ENCODE results near the gene ATXN1. TPM values are rescaled to one million over a fixed set of nuclear protein-coding genes. Genes with fewer than 3 reads are reported as not detected.

Gene ATXN1
- total and polyA plus RNA-seq, 3 donors from 2014 or later = 12.8 to 84.1 (median 64.3) TPM

DNA sequence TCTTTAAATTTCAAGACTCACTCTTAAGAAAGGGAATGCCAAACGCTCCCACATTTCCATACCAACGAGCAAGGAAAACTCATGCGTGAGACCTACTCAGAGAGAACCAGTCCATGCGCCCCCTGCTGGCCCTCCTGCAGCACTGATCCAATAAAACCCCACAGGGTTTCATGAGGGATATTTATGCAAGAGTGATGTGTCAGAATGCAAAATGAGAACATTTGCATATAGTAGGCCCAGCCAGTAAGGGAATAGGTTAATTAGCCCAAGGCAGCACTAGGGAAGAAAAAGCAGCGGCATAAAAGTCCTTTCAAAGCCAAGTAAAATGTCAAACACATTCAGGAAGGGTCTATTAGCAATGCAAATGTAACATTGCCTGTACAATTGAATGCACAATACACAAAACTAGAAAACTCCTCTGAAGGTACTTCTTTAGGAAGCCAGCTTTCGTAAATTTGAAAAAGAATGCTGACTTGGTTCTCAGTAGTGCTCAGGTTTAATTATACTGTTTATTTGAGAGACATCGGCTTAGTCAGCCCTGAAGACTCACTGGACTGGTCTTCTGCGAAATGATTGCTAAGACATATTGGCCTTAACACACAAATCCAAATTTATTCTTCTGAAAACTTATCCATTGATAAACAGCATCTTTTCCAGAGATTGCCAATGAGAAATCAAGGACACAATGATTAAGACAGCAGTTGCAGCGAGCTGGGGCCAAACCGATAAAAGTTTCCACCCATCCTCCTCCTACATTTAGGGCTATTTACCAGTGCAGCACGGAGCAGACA is 429.7 kb downstream of the ATXN1 start:
- H3K36me3 ChIP-seq (ENCODE audit: low read depth, missing control alignments) = no peaks in the 10 kb centered on the region
- no peak overlapping the region for H3K27ac ChIP-seq
- H3K4me3 ChIP-seq = no peak overlapping the region
- H3K4me1 ChIP-seq = peaks cover 25% of the 10 kb centered on the region
- WGBS, 2 donors = 22 to 33% methylated on average over 11 of the region's 11 CpGs
- no peak for TF ChIP-seq POLR2A (IDR thresholded peaks at IDR 0.05)
- TF ChIP-seq, protein P1, sequence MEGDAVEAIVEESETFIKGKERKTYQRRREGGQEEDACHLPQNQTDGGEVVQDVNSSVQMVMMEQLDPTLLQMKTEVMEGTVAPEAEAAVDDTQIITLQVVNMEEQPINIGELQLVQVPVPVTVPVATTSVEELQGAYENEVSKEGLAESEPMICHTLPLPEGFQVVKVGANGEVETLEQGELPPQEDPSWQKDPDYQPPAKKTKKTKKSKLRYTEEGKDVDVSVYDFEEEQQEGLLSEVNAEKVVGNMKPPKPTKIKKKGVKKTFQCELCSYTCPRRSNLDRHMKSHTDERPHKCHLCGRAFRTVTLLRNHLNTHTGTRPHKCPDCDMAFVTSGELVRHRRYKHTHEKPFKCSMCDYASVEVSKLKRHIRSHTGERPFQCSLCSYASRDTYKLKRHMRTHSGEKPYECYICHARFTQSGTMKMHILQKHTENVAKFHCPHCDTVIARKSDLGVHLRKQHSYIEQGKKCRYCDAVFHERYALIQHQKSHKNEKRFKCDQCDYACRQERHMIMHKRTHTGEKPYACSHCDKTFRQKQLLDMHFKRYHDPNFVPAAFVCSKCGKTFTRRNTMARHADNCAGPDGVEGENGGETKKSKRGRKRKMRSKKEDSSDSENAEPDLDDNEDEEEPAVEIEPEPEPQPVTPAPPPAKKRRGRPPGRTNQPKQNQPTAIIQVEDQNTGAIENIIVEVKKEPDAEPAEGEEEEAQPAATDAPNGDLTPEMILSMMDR (IDR thresholded peaks at IDR 0.05) = peak; percentile 92 to 96 (median 95)
- no peaks in the 10 kb centered on the region for H3K27me3 ChIP-seq
- intact Hi-C loops (cut with DNase I; ENCODE audit: low total_unique reads) = loop anchor here (10.0 kb wide), 1 partner anchor 73 kb away; no protein-coding TSS in a partner anchor
- no peaks in the 10 kb centered on the region for H3K9me3 ChIP-seq
- DNase-seq = peak; percentile 83

DNA sequence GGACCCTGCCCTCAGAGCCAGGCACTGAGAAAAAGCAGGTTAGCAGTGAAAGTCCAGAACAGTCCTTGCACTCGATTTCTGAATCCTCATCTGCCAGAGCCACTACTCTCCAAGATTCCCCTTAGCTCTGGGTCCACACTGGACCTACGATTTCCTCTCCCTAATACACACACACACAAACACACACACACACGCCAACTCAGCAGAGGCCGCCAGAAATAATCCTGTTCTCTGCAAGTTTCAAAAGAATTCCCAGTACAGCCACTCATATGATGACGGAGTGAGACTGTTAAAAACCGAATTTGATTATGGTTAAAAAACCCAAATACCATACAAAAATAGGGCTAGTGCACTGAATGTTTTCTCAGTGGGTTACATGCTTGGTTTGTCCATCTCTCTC is 432.0 kb downstream of the ATXN1 start:
- Histone ChIP-seq H3K9me3 (no peaks in the 10 kb centered on the region), H3K4me3 (no peak overlapping the region), H3K27ac (no peak overlapping the region), H3K27me3 (no peaks in the 10 kb centered on the region), H3K4me1 (peaks cover 43% of the 10 kb centered on the region), H3K36me3 (ENCODE audit: low read depth, missing control alignments) (no peaks in the 10 kb centered on the region)
- intact Hi-C loops (cut with DNase I; ENCODE audit: low total_unique reads) = no loop called here
- no peak for DNase-seq
- WGBS, 2 donors = 48 to 64% methylated on average over 6 of the region's 6 CpGs
- TF ChIP-seq, protein P1 (IDR thresholded peaks at IDR 0.05) = no peak
- no peak for TF ChIP-seq POLR2A (IDR thresholded peaks at IDR 0.05)

DNA sequence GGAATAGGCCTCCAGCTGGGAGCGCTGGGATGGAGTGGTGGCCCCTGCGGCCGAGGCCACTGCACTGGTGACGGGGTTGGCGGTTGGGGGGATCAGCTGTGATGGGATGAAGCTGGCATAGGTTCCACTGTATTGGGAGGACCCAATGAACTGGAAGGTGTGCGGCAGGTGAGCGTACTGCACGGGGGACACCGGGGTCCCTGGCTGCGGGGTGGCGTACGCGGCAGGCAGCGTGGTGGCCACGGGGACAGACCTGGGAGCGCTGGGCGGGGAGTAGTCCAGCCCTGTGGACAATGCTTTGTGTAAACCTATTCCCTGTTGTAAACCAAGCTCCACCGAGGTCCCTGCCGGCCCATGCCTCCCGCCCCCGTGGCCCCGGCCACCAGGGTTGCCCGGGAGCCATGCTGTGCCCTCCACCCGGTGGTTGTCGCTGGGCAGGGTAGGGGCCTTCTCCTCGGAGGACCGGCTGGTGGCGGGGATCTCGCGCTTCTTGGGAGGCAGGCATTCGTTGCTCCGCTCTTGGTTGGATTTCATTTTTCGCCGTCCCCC is 433.4 kb downstream of the ATXN1 start:
- DNase-seq = no peak
- H3K4me3 ChIP-seq = no peak overlapping the region
- no peaks in the 10 kb centered on the region for H3K9me3 ChIP-seq
- TF ChIP-seq POLR2A (IDR thresholded peaks at IDR 0.05) = no peak
- no peaks in the 10 kb centered on the region for H3K36me3 ChIP-seq (ENCODE audit: low read depth, missing control alignments)
- peaks cover 53% of the 10 kb centered on the region for H3K4me1 ChIP-seq
- 97 to 98% methylated on average over 9 to 34 of the region's 34 CpGs for WGBS, 2 donors
- no peak overlapping the region for H3K27ac ChIP-seq
- no peaks in the 10 kb centered on the region for H3K27me3 ChIP-seq
- intact Hi-C loops (cut with DNase I; ENCODE audit: low total_unique reads) = no loop called here

DNA sequence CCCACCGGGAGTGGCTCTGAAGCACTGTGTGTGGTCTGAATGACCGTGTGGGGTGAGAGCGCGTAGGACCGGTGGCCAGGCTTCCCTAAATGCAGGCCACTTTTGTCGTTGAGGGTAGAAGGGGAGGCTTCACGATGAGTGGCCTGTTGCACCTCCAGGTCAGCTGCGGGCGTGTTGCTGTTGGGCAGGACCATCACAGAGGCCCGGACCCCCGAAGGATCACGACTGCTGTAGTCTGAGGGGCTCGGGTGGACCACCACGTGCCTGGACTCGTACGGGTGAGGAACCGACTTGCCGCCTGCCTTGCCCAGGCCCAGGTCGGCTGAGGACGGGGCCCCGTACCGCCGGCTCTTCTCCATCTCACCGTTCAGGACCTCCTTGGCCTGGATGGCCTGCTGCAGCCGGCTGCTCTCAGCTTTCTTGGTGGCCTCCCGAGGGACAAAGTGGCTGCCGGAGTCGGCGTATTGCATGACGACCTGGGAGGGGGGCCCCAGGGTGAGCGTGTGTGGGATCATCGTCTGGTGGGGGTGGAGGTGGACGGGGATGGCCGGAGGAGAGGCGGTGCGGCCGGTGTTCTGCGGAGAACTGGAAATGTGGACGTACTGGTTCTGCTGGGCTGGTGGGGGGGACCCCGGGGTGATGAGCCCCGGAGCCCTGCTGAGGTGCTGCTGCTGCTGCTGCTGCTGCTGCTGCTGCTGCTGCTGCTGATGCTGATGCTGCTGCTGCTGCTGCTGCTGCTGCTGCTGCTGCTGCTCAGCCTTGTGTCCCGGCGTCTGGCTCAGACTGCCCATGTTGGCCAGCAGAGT is 434.1 kb downstream of the ATXN1 start:
- intact Hi-C loops (cut with DNase I; ENCODE audit: low total_unique reads) = no loop called here
- TF ChIP-seq, protein P1 (IDR thresholded peaks at IDR 0.05) = no peak
- no peak for TF ChIP-seq POLR2A (IDR thresholded peaks at IDR 0.05)
- no peak overlapping the region for H3K27ac ChIP-seq
- no peak for DNase-seq
- WGBS, 2 donors = 93 to 98% methylated on average over 15 to 39 of the region's 43 CpGs
- no peak overlapping the region for H3K4me3 ChIP-seq
- no peaks in the 10 kb centered on the region for H3K27me3 ChIP-seq
- H3K36me3 ChIP-seq (ENCODE audit: low read depth, missing control alignments) = no peaks in the 10 kb centered on the region
- no peaks in the 10 kb centered on the region for H3K9me3 ChIP-seq
- H3K4me1 ChIP-seq = peaks cover 56% of the 10 kb centered on the region

DNA sequence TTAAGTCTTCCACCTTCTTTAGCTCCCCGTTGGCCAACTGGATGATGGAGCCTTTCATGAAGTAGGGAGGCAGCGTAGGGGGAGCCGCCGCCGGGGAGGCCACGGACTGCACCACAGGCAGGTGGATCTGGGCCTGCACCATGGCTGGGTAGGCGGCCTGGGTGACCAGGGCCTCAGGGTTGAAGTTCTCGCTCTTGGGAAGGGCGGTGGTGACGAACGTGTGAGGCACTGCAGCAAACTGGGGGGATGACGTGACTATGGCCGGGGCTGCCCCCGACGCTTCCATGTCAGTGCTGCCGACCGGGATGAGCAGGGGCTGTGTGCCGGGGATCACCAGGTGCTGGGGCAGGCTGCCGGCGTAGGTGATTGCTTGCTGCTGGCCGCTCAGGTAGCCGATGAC is 434.7 kb downstream of the ATXN1 start:
- Histone ChIP-seq H3K36me3 (ENCODE audit: low read depth, missing control alignments) (no peaks in the 10 kb centered on the region), H3K4me1 (peaks cover 55% of the 10 kb centered on the region), H3K27me3 (no peaks in the 10 kb centered on the region), H3K27ac (peak overlapping the region; percentile 66 to 67), H3K4me3 (no peak overlapping the region), H3K9me3 (no peaks in the 10 kb centered on the region)
- intact Hi-C loops (cut with DNase I; ENCODE audit: low total_unique reads) = no loop called here
- DNase-seq = no peak
- 96 to 97% methylated on average over 14 to 22 of the region's 22 CpGs for WGBS, 2 donors
- TF ChIP-seq, protein P1 (IDR thresholded peaks at IDR 0.05) = no peak
- TF ChIP-seq POLR2A (IDR thresholded peaks at IDR 0.05) = no peak

Data from testis (tissue), 3 donors.